Stimulated activated CD8-positive, alpha-beta memory T cell treated with anti-CD3 and anti-CD28 coated beads, Interleukin-12 subunit alpha, Interleukin-12 subunit beta, amount 100 ng/mL, for 24 hours (primary cell): Measurements from ENCODE around the gene PRODH.
"Not testable (repeated sequence)": the region's sequence is repeated elsewhere in the genome, so short reads cannot be mapped to it uniquely, and the experiment has no call there.

Experiments used
- DNase-seq: peaks from one replicate; pipeline ENCODE4 v3.0.0-alpha.2; 2020; ENCODE audit errors: extremely low read depth

The PRODH gene, protein sequence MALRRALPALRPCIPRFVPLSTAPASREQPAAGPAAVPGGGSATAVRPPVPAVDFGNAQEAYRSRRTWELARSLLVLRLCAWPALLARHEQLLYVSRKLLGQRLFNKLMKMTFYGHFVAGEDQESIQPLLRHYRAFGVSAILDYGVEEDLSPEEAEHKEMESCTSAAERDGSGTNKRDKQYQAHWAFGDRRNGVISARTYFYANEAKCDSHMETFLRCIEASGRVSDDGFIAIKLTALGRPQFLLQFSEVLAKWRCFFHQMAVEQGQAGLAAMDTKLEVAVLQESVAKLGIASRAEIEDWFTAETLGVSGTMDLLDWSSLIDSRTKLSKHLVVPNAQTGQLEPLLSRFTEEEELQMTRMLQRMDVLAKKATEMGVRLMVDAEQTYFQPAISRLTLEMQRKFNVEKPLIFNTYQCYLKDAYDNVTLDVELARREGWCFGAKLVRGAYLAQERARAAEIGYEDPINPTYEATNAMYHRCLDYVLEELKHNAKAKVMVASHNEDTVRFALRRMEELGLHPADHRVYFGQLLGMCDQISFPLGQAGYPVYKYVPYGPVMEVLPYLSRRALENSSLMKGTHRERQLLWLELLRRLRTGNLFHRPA

DNA sequence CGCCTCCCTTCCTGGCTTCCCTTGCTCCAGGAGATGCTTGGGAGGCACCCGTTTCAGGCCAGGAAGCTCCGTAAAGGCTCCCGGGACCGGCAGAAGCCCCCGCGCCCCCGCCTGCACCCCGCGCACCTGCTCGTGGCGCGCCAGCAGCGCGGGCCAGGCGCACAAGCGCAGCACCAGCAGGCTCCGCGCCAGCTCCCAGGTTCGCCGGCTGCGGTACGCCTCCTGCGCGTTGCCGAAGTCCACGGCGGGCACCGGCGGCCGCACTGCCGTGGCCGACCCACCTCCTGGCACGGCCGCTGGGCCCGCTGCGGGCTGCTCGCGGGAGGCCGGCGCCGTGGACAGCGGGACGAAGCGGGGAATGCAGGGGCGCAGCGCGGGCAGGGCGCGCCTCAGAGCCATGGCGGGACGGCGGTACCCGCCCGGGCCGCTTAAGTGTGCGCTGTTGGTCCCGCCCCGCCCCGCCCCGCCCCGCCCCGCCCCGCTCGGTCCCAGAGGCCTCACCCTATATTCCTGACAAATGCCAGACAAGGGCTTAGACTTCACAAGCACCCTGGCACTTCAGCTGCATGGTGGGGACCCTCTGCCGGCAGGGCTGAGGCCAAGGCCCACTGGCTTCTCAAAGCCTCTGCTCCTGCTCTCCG lies at the start of gene PRODH:
Gene PRODH (minus strand): TSS at position 405 of the 641 bp plus-strand sequence. CDS start 6 bp downstream, at position 399.
- no peak for DNase-seq

DNA sequence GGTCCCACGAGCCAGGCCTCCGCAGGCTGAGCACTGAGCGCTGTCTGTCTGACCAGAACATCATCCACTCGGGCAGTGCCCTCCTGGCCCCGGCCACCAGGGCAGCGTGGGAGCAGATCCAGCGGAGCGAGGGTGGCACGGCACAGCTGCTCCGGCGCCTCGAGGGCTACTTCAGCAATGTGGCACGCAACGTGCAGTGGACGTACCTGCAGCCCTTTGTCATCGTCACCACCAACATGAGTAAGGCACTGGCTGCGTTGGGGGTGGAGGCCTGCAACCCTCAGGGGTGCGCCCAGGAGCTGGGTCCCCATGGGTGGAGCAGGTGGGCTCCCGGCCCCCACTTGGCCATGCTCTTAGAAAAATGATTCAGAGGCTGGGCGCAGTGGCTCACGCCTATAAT lies 49.7 kb upstream of the PRODH start:
- no peak for DNase-seq

DNA sequence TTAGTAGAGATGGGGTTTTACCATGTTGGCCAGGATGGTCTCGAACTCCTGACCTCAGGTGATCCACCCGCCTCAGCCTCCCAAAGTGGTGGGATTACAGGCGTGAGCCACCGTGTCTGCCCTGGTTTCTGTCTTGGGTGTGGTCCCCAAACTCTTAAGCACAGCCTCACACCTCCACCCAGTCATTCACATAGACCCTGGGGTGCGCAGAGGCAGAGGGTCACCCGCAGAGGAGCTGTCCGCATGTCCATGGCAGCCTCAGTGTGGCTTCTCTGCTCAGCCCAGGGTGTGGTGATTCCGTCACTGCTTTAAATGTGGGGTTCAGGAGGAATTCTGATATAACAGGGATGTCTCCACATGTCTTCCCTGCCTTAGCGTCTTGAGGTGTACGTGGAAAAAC lies 48.5 kb upstream of the PRODH start:
- DNase-seq: no peak

DNA sequence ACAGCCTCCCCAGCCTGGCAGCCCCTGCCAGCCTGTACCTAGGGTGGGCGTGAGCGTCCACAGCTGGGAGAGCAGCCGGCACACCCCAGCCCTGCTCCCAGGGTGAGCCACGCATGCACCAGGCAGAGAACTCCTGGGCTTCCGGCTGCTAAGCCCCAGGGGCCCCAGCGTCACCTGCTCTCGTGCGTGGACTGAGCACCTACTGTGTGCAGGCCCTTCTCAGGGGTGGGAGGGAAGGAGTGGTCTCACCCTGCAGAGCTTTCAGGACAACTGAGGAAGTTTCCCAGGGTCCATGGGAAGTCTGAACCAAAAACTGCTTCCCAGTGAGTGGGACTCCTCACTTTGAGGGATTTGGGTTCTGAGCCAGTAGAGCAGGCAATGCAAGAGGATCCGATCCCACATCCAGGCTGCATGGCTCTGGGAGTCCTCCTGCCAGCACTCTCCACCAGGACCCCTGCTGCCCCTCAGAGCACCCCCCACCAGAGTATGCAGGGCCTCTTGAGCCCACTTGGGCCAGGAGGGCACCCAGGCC lies 47.1 kb upstream of the PRODH start:
- DNase-seq: no peak

DNA sequence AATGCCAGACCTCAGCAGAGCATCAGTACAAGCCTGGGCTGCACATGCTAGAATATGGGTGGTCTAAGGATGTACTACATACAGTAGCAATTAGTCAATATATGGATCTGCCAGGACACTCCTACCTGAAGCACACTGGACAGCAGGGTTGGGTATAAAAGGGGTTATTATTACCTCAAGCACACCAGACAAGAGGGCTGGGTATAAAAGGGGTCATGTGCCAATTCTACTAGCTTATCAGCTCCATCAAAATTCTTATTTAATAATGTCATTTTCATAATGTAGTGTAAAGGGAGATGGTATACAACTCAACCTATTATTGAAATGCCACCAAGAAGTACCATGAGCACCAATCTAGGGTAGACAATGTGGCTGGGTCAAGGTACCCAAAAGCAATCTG lies 44.7 kb upstream of the PRODH start:
- no peak for DNase-seq

DNA sequence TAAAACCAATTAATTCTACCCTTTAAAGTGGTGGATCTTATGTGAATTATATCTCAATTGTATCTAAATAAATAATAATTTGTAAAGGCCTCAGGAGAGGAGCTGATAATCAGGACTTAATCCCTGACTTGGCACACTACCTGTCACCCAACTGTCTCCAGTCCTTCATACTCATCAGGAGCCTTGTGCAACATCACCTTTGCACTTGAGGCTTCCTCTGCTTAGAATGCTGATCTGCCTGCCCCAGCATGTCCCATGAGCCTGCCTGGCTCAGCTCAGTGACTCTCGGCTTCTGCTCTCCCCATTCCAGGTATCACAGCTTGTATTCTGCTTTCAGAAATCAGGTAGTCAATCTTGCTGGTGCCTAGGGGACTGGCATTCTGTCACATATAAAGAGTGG lies 43.9 kb upstream of the PRODH start:
- DNase-seq: no peak

DNA sequence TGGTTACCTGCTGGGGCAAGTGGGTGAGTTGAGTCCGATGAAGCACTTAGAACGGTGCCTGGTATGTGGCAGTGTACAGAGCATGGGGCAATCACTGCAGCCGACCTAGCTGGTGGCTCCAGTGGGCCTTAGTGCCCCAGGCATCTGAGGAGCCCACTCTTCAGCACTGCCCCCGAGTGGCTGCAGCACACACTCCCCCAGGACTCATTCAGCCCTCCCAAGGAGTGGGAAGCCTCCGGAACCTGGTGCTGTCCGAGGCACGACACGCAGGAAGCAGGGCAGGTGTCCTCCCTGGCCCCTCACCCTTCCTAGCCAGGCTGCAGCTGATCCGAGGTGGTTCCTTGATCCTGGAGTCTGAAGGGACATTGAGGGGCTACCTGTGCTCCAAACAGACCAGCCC lies 42.4 kb upstream of the PRODH start:
- no peak for DNase-seq

DNA sequence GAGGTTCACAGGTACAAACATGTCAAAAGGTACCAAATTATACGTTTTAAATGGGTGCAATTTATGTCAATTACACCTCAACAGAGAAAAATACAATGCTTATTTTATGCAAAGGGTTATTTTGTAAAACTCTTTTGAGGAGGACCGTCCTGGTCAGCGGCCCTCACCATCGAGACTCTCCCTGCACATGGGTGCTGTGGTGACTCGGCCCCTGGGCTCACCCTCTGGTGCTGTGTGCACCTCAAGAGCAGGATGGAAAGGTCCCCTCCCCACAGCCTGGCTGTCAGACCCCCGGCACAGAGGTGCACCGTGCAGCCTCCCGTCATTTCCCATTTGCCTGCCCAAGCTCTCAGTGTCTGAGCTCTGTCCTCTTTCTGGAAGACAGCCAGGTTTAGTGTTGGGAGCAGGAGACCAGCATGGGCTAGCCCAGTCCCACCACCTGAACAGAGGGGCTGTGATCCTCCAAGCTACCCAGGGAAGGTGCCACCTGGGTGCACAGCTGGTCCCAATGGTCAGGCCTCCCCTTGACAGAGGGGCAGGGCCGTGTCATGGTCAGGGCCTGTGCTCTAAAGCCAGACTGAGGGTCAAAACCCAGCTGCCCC lies 41.8 kb upstream of the PRODH start:
- DNase-seq: no peak

DNA sequence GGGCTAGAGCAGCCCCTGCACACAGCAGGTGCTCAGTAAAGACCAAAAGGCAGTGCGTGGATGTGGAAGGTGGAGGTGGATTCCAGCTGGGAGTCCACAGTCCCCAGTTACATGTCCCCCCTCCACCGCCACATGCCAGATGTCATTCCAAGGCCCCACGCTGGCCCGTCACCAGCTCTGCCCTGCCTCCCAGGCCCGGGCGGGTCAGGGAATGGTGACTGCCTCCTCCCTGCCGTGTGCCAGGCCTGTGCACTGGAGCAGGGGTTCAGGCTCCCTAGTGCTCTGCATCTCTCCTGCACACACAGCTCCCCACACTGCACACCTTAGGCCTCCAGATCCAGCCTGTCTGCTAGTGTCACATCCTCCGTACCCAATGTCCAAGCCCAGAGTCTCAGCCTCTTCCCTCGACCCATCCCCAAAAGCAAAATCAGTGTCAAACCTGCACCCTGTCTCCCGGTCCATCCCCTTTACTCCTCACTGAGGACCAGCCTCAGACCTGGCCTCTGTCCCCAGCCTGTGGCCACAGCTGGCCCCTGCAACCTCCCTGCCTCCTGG lies 40.2 kb upstream of the PRODH start:
- no peak for DNase-seq

DNA sequence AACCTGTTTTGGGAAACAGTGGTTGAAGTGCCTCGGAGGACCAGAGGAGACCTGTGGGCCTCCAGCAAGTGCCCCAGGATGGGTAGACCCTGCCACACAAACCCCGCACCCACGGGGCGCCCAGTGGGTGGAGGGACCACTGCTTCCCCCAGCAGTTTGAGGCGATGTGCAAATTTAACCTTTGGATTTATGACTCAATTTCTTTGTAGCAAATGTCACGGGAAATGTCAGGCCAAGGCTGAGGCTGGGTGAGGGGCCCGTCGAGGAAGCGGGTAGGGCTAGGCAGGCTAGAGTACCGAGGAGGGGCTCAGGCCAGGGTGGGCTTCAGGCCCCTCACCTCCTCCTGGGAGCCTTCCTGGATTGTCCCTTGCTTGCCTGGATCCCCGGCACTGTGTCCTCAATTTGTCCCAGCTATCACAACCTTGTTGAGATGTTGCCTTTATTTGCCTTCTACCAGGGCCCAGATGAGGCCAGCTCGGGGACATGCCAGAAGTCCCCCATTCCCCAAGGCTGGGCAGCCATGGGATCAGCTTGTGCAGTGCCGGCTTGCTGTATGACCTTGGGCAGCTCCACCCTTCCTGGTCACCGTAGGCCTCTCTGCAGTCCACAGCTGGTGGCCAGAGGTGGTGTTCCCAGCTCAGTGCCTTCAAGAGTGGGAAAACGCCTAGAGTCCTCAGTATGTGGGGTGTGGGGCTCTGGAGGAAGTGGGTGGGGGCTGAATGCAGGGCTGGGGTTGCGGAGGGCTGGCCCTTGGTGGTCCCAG lies 39.5 kb upstream of the PRODH start:
- no peak for DNase-seq

DNA sequence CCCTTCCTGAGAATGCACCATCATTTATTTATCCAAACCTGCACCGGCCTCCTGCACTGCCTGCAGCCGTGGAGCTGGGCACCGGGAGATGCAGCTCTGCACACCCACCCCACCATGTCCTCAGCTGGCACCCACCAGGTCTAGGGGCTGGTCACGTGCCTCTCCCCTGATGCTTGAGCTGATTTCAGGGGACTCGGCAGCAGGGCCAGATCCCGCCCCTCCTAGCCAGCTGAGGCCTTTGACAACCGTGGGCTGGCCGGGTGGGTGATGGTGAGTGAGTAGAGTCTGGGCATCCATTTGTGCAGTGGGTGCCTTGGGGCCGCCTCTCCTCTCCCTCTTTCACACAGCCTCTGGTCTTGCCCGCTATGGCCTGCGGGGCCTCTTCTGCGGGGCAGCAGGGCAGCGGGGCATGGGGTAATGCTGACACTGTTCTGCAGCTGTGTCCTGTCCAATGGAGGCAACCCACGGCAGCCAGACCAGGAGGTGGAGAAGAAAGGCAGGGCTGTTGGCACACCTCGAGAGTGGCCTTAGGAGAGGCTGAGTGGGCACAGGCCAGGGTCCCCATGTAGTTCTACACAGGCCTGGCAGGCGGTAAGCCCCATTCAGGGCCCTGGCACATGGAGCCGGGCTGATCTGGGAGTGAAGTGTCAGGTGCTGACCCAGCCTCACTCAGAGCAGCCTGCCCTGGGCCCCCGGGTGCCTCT lies 38.5 kb upstream of the PRODH start:
- DNase-seq: no peak

DNA sequence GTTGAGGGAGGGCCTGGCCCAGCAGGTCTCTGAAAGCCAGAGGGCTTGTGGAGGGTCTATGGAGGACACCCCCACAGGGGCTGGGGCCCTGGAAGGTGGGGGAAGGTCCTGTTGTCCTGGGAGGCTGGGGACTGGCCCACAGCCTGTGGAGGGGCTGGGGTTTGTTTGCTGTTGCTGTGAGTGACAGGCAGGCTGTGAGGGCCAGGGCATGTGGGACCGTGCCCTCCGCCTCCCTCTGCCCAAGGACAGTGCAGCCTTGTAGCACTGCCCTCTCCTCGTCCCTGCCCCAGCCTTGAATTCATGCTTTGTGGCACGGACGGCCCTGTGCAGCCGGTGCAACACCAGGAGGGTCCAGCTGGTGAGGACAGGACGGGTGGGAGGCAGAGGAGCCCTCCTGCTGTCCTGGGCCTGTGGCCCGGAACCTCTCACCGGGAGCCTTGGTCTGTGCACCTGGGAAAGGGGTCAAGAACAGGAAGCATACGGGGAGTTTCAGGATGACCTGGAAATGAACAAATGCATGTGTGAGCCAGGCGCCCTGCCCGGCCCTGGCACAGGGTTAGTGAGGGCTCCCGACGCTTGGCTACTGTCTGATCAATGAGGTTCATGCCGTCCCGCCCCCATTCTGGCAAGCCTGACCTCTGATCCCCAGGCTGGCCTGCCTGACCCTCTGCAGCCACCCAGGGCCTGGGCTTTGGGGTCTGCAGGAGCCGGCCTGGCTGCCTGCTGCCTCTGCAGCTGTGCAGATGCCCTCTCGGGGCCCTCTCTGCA lies 37.4 kb upstream of the PRODH start:
- DNase-seq: no peak

DNA sequence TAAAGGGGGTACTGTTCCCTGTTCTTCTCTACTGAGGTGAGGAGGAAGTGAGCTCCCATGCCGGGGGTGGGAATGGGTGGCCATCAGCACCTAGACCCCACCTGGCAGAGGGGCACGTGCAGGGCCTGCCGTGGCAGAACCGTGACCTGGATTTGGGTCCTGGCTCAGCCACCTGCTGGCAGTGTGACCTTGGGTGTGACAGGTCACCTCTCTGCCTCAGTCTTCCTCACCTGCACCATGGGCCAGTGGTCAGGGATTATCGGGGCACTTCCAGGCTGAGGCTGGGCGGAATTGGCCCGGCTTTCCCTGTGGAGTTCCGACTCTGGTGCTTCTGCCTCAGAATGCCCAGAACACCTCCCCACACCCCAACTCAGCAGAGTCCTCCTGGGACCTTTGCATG lies 36.5 kb upstream of the PRODH start:
- not testable (repeated sequence) for DNase-seq

DNA sequence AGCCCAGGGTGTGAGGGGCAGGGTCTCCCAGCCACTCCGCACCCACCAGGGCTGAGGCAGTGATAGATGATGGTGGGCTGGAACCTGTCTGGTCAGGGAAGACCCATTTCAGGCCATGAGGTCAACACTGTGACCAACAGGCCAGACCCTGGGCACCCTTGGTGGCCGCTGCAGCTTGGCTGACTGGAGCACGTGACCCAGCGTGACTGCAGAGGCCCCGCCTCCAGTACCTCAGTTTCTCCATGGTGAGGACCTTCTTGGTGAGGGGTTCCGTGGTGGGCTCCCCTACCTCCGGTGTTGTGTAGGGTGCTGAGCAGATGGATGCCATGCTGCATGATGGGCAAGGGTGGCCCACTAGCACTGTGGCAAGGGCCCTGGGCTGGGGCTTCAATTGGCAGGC lies 35.9 kb upstream of the PRODH start:
- DNase-seq: not testable (repeated sequence)

DNA sequence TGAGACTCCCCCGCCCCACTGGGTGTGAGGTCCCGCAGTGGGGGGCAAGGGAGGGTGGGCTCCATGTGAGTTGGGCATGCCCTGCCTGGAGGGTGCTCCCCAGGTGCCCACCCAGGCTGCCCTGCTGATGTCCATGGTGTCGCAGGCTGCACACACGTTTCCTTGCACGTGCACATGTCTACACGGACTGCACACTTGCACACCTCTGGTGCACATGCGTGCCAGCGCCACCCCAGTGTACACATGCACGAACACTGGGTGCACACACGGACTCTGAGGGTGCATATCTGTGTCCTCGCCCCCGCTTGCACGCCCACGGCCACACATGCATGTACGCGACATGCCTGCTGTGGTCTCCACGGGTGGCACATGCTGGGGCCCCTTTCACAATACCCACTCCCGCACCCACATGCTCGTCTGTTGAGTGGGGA lies 35.2 kb upstream of the PRODH start:
- DNase-seq: no peak

DNA sequence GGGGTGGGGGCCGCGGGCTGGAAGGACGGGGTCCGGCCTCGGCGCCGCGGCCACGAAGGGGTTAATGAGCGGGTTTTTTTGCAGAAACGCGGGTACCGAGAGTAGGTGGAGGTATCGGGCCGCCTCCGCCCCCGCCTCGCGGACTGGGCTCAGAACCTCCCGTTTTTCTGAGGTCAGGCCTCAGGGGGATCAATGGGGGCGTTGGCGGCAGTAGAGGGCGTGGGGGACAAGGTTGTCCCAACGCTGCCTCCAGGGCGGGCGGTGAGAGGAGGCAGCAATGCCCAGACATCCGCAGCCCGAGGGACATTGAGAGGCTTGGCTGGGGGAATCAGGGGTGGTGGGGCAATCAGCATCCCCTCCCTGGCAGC lies 34.8 kb upstream of the PRODH start:
- DNase-seq: no peak

DNA sequence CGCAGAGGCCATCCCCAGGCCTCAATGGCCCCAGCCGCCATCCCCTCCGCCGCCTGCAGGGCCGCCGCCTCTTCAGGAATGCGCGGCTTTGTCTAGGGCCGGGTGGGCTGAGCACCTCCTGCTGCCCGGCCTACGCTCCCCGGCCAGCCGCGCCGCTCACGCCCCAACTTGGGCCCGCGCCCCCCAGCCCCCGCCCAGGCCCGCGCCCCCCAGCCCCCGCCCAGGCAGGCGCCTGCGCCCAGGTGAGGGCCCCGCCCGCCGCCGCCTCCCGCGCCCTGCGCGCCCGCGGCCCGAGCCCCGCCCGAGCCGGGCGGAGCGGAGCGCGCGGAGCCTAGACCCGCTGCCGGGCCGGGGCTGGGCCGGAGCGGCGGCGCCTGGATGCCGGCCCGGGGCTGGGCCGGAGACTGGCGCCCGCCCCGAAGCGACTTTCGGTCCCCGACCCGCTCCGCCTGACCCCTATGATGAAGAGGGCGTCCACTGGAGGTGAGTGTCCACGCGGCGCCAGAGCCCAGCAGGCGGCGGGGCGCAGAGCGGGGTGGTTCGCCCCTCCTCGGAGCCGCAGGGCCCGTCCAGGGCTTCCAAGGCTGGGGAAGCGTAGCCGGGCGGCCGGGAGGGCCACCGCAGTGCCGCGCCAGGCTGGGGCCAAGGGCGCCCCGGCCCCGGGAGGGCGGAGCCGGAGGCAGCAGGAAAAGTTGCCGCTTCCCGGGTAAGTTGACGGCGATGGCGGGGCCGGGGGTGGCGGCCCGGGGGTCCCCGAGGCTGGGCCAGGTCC lies 34.3 kb upstream of the PRODH start:
- no peak for DNase-seq

DNA sequence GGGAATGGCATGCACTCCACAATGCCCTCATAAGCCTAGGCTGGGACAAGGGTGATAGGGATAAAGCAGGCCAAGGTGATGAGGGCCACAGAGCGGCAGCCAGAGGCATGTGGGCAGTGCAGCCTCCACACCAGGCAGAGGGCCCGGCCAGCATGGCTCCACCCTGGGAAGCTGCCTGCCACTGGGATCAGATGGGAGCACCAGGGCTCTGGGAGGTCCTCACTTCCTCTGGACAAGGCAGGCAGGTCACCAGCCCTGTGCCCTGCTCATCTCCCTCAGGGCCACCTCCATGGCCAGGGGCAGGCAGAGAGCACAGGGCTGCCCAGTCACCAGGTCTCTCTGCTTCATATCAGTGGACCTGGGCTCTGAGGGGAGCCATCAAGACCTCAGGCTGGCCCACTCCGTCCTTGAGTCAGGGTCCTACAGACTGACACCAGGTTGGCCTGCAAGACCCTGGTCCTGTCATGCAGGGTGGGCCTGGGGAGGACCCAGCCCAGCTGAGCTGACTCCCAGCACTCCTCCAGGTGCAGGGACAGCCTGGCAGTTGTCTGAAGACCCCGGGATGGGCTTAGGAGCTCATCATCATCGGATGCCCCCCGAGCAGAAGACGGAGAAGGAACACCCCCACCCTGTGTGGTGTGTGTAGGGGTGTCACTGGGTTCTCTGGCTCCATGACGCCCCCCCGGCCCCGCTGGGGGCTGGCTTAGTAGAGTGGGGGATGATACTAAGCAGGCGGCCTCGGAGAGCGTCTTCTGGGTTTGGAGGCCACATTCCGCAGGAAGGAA lies 33.3 kb upstream of the PRODH start:
- DNase-seq: not testable (repeated sequence)
